Measurements from ENCODE around the gene NR6A1.
A peak's percentile ranks its signal among the peaks of the same experiment; 100 is the strongest.

The NR6A1 gene

DNA sequence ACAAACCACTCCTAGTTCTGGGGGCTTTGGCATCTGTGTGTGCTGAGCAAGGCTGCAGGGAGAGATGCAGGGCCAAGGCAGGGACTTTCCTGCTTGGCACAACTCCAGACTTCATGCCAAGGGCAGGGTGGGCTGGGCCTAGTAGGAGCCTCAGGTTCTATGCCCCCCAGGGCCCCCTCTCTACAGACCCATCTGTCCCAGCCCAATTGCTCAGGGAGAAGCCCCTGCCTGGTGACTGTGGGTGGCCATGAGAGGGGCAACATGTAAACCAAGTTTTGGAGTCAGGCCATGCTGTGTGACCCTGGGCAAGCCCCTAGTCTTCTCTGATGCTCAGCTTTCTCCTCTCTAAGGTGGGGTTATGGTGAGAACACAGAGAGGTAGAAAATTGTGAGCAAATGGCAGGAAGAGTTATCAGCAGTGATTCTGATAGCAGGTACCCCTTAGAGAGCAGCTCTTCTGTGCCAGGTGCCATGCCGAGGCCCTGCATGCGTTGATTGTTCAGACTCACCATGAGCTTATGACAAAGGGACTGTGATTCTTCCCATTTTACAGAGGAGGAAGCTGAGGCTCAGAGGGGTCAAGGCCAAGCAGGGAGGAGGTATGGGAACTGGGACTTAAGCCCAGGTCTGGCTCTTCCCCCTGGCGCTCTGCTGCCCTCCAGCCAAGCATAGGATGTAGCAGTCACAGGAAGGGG lies 11.0 kb upstream of the NR6A1 start:
- TF ChIP-seq, protein P1, sequence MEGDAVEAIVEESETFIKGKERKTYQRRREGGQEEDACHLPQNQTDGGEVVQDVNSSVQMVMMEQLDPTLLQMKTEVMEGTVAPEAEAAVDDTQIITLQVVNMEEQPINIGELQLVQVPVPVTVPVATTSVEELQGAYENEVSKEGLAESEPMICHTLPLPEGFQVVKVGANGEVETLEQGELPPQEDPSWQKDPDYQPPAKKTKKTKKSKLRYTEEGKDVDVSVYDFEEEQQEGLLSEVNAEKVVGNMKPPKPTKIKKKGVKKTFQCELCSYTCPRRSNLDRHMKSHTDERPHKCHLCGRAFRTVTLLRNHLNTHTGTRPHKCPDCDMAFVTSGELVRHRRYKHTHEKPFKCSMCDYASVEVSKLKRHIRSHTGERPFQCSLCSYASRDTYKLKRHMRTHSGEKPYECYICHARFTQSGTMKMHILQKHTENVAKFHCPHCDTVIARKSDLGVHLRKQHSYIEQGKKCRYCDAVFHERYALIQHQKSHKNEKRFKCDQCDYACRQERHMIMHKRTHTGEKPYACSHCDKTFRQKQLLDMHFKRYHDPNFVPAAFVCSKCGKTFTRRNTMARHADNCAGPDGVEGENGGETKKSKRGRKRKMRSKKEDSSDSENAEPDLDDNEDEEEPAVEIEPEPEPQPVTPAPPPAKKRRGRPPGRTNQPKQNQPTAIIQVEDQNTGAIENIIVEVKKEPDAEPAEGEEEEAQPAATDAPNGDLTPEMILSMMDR (conservative IDR thresholded peaks at IDR 0.05; ENCODE audit: low read length): no peak
- DNase-seq (ENCODE audit: low read depth): no peak
- H3K4me3 ChIP-seq (ENCODE audit: low read length): no peak overlapping the region

DNA sequence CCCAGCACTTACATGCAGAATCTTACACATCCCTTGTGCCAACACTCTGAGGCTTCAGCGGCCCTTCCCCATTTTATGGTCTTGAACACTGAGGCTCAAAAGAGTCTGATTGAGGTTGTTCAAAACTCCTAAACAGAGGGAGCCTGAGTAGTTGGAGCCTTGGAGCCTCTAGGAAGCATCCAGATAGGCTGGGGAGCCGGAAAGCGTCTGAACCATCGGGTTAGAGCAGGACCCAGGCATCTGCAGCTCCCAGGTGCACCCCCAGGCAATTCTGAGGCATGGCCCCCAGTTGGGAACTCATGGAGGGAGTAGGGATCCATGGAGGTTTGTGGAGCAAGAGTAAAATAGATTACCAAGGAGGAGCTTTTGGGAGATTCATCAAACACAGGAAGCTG lies 9.6 kb upstream of the NR6A1 start:
- TF ChIP-seq, protein P1 (conservative IDR thresholded peaks at IDR 0.05; ENCODE audit: low read length): no peak
- H3K4me3 ChIP-seq (ENCODE audit: low read length): no peak overlapping the region
- DNase-seq (ENCODE audit: low read depth): no peak

DNA sequence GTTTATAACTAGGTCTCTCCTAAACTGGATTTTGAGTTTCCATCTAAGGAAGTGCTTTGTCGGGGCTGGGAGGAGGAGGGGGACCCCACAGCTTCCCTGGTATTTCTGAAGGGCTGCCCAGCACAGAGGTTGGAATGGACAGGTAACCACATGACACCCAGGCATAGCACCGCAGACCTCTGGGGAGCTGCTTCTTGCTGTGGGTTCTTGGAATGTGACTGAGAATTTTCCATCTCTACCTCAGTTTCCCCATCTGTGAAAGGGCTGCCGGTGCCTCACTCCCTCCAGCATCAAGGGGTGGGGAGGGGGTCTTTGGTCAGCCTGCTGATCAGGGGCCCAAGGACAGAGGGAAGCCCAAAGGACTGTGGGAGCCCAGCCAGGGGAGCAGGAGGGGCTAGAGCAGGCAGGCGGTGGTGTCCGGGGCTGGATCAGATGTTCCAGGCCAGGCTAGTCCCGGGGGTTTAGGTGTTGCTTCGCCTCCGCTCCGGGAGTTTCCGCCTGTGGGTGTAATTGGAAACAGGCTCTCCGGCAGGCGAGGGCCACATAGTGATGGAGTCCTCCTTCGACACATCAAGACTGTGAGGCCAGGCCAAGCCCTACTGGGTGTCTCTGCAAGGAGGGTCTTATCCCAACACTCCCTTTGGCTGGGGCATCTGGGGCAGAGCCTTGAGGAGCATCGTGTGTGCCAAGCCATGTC lies 9.1 kb upstream of the NR6A1 start:
- TF ChIP-seq, protein P1 (conservative IDR thresholded peaks at IDR 0.05; ENCODE audit: low read length): no peak
- DNase-seq (ENCODE audit: low read depth): no peak
- no peak overlapping the region; the same call in 1 of the 2 replicates for H3K4me3 ChIP-seq (ENCODE audit: low read length)

DNA sequence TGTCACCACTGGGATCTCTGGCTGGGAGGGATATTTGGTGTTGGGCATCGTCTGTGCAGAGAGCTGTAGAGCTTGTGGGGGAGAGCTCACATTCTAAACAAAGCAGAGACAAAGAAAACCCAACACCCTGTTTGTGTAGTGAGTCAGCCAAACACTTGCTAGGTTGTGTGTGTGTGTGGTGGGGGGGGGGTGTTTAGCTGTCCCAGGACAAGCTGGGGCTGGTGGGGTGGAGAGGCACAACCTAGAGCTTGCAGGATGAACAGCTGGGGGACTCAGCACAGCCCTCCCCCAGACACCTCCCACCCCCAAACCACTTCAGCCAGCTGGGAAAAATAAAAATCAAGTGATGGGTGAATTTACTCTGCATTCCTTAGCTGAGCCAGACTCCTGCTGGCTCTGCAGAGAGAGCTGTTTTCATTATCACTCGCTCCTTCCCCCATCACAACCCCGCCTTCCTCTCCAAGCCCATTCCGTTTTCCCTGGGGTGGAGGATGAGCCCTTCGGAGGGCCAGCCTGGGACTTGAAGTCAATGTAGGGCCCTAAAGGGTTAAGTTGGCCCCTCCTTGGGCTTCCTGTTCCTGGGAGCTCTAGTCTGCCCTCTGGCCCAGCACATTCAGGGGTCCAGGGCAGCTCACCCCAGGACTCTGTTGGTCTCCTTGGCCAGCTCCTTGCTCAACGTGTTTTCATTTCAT lies 8.4 kb upstream of the NR6A1 start:
- DNase-seq (ENCODE audit: low read depth): peak; percentile 92
- H3K4me3 ChIP-seq (ENCODE audit: low read length): peak overlapping the region; percentile 22
- TF ChIP-seq, protein P1 (conservative IDR thresholded peaks at IDR 0.05; ENCODE audit: low read length): no peak

DNA sequence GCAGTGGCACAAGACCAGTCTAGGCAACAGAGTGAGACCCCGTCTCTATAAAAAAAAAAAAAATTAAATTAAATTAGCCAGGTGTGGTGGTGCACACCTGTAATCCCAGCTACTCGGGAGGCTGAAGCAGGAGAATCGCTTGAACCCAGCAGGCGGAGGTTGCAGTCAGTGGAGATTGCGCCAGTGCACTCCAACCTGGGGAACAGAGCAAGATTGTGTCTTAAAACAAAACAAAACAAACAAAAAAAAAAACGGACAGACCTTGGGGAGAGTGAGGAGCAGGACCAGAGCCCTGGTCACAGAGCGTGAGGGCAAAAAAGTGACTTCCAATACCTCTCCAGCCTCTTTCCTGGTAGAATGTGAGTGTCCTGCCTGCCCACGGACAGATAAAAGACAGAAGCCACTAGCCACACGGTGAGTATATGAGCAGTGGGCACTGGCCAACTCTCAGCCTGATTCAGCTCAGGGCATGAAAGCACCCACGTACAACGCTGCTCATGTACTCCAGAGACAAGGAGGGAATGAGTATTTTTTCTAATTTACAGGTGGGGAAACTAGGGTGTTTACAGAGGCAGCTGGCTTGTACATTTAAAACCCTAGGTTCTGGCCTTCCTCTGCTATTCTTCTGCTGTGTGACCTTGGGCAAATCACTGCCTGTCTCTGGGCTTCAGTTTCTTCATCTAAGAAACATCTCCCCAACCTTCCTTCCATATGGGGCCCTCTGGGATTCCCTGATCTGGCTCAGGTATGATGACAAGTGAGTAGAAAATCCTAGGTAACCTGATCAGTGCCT lies 7.7 kb upstream of the NR6A1 start:
- TF ChIP-seq, protein P1 (conservative IDR thresholded peaks at IDR 0.05; ENCODE audit: low read length): no peak
- DNase-seq (ENCODE audit: low read depth): no peak

DNA sequence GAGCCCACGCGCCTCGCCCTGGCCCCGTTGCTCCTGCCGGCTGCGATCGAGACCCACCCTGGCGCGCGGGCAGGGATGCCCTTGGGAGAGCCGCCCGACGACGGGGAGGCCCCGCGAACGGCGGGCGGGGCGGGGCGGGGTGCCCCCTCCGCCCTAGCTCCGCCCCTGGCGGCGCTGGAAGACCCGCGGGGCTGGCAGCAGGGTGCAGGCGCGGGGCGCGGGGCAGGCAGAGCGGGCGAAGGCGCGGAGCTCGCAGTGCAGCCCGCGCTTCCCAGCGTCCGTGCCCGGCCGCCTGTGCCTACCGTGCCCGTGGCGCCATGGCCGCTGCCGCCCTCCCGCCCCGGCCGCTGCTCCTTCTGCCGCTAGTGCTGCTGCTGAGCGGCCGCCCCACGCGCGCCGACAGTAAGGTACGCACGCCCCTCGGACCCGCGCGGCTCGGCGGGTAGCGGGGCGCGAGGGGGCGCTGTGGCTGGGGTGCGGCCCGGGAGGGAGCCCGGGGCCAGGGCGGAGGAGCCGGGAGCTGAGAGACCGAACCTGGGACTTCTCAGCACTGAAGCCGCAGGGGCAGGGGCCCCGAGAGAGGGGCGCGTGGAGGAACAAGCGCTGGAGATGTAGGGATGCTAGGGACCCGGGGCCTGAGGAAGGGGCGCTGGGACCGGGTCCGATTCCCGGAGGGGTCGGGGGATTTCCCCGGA lies 6.0 kb upstream of the NR6A1 start, which contains the start of gene OLFML2A:
TSS of gene OLFML2A (plus strand) at position 180 of the 695 bp plus-strand sequence. CDS start at position 318, 138 bp downstream.
- H3K4me3 ChIP-seq (ENCODE audit: low read length): peak within 1 kb of the TSS; percentile 53
- DNase-seq (ENCODE audit: low read depth): no peak
- TF ChIP-seq, protein P1 (conservative IDR thresholded peaks at IDR 0.05; ENCODE audit: low read length): no peak

More for the DNA sequence above, 7.7 kb upstream of the NR6A1 start:
- no peak overlapping the region for H3K4me3 ChIP-seq (ENCODE audit: low read length)

Data from AG10803 (cell line).